GM12864 (cell line): ENCODE measurements around the gene ADCK1.

Experiments used
- DNase-seq: peaks from one replicate; pipeline ENCODE4 v3.0.0-alpha.2; 2011; ENCODE audit warnings: low read depth
- H3K4me3 ChIP-seq: 2 replicates; pipeline ENCODE4 v1.5.1; 2011; ENCODE audit warnings: mild to moderate bottlenecking, low read depth, low read length, control low read depth
- CTCF ChIP-seq: IDR thresholded peaks from 2 replicates; pipeline ENCODE4 v1.5.1; 2011; ENCODE audit warnings: low read depth, mild to moderate bottlenecking, moderate library complexity, low read length, control low read depth, inconsistent platforms; ENCODE audit errors: missing control alignments

The ADCK1 gene, protein sequence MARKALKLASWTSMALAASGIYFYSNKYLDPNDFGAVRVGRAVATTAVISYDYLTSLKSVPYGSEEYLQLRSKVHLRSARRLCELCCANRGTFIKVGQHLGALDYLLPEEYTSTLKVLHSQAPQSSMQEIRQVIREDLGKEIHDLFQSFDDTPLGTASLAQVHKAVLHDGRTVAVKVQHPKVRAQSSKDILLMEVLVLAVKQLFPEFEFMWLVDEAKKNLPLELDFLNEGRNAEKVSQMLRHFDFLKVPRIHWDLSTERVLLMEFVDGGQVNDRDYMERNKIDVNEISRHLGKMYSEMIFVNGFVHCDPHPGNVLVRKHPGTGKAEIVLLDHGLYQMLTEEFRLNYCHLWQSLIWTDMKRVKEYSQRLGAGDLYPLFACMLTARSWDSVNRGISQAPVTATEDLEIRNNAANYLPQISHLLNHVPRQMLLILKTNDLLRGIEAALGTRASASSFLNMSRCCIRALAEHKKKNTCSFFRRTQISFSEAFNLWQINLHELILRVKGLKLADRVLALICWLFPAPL

GRCh38 chr14:77799863-77800730 lies at the start of gene ADCK1:
TSS of gene ADCK1 (plus strand) at chr14:77800109. CDS start at chr14:77818979, 18,870 bp downstream.
- peak; percentile 35 for TF ChIP-seq CTCF
- H3K4me3 ChIP-seq, result peak within 1 kb of the TSS; percentile 89
- DNase-seq, result peak; percentile 55

GRCh38 chr14:77752266-77752665 lies 47.6 kb upstream of the ADCK1 start:
- no peak overlapping the region for H3K4me3 ChIP-seq
- DNase-seq, result no peak
- no peak for TF ChIP-seq CTCF

DNA sequence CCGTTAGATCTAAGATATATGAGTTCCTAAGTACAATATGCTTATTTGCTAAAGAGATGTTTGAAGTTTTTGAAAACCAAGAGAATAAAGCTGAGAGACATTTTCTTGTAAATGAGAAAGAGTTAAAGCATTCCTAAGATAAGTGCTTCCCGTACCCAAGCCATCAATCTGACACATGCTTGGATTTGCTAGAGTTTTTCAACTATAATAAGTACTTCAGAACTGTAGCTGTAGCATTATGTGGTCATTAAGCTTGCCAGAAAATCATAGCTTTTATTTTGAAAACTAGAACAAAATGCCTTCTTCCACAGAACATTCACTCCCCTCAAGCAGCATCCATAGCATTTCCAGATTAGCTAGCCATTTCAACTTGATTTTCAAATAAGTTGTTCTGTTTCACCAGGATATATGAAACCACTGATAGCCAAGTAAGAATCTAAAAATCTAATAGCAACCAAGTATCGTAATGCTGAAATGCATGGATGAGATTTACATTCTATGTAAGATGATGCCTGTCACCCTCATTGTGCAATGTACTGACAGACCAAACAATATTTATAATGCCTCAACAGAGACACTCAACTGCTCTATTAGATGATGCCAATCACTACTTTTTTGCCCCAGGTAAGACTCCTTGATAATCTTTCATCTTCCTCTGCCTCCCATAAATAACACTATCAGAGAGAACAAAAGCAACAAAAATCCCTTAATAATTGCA lies 47.0 kb upstream of the ADCK1 start:
- no peak for TF ChIP-seq CTCF
- no peak for DNase-seq
- no peak overlapping the region for H3K4me3 ChIP-seq

- peak within 1 kb of the TSS; percentile 92 for H3K4me3 ChIP-seq
- DNase-seq, result no peak
- no peak for TF ChIP-seq CTCF
These were observed 39.3 kb upstream of the ADCK1 start, which contains the start of gene SNW1 for GRCh38 chr14:77760381-77761204. TSS of gene SNW1 (minus strand) at chr14:77761156. CDS start at chr14:77761127, 29 bp downstream.

DNA sequence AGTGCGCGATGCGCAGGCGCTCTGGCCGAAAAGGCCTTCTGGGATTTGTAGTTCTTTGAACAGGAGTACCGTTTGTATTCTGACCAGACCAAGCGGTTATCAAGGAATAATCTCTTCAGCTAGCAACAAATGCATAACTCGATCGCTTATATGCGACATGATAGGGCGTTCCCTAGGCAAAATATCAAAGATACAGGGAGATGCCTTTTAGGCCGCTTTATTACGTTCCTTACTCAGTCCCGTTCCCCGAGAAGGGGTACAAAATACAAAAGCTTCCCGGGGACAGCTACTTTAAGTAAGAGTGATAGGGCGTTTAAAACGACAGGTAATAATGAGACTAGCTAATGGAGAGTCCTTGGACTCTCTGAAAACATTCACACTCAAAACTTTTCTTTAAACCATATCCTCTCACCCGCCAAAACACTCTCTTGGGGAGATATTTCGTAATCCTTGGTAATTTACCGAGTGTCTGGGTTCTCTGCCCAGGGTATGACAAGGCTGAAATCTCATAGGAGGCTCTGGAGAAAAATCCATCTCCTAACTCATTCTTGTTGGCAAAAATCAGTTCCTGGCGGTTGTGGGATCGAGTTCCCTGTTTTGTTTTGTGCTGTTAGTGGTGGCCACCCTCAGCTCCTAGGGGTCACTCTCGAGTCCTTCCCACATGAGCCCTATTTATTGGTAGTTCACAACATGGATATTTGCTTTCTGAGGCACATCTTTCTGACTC lies 38.5 kb upstream of the ADCK1 start:
- peak; percentile 89 for DNase-seq
- peak overlapping the region; percentile 92 for H3K4me3 ChIP-seq

More for the DNA sequence above, 38.5 kb upstream of the ADCK1 start:
- no peak for TF ChIP-seq CTCF
